Cortex of kidney (tissue), 1 donor: Measurements from ENCODE around the gene VTI1A.
"Not testable (repeated sequence)": the region's sequence is repeated elsewhere in the genome, so short reads cannot be mapped to it uniquely, and the experiment has no call there.

ENCODE experiments used
- DNase-seq: peaks from one replicate; lab custom pipeline; 2025; lab: John Stamatoyannopoulos, UW

The VTI1A gene

GRCh38 chr10:112588225-112588990 lies 141.4 kb downstream of the VTI1A start:
- DNase-seq, result no peak

DNA sequence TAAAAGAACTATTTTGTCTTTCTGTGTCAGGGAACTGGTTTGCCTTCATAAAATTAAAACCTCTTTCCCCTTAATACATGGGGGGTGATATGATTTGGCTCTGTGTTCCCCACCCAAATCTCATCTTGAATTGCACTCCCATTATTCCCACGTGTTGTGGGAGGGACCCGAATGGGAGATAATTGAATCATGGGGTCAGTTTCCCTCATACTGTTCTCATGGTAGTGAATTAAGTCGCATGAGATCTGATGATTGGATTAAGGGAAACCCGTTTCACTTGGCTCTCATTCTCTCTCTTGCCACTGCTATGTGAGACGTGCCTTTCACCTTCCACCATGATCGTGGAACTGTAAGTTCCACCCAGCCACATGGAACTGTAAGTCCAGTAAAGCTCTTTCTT lies 142.1 kb downstream of the VTI1A start:
- no peak for DNase-seq

GRCh38 chr10:112590786-112591185 lies 143.8 kb downstream of the VTI1A start:
- not testable (repeated sequence) for DNase-seq

GRCh38 chr10:112593023-112593422 lies 146.0 kb downstream of the VTI1A start:
- DNase-seq, result no peak

GRCh38 chr10:112601214-112602090 lies 154.4 kb downstream of the VTI1A start:
- DNase-seq, result no peak

GRCh38 chr10:112603062-112603461 lies 156.0 kb downstream of the VTI1A start:
- DNase-seq, result no peak

GRCh38 chr10:112605063-112605462 lies 158.0 kb downstream of the VTI1A start:
- DNase-seq, result no peak

GRCh38 chr10:112607506-112607905 lies 160.5 kb downstream of the VTI1A start:
- no peak for DNase-seq

DNA sequence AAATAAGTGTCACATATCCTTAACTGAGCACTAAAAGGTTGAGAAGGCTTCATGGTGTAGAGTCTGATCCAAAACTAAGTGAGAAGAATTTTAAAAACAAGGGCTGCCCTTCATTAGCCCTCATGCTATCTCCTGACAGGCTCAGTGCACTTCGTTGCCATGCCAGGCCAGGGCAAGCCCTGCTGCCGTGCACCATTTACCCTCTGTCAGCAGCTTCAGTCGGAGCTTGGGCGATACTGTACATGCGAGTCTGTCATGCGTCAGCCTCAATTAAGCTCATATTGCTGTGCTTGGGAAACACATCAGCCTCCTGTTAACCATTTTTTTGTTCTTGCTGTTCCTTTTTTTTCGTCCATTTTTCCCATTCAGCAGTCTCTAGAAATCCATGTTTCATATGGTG lies 166.6 kb downstream of the VTI1A start:
- no peak for DNase-seq

DNA sequence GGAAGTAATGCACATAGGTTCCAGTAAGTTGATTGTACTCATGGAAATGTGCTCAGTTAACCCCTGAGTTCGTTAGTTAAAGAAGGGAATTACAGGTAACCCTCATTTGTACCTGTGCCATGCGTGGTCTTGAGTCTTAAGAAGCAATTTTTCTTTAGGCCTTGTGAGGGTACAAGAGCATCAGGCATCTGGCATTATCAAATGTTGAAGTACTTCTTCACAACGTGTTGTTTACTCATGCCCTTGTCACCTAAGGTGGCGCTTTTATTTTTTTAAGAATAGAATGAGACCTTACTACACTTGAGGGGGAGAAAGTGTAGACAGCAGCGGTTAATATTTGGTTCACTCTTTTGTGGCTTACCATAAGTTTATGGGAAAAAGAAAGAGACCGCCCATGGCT lies 167.1 kb downstream of the VTI1A start:
- DNase-seq, result no peak

DNA sequence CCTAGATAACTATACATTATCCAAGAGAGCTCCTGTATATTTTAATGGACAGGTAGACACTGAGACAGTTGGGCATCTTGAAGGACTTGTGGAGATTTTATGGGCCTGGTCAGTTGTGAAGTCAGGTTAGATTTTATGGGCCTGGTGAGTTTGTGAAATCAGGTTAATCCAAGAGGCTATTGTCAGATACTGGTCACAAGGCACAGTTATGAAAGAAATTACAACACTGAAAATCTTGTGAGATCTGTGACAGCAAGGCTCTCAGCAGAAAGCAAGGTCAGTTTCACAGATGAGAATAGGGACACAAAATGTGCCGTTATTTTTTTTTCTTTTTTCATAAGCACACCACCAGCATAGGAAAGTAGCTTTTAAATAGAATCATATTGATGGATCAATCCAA lies 167.6 kb downstream of the VTI1A start:
- DNase-seq, result no peak

DNA sequence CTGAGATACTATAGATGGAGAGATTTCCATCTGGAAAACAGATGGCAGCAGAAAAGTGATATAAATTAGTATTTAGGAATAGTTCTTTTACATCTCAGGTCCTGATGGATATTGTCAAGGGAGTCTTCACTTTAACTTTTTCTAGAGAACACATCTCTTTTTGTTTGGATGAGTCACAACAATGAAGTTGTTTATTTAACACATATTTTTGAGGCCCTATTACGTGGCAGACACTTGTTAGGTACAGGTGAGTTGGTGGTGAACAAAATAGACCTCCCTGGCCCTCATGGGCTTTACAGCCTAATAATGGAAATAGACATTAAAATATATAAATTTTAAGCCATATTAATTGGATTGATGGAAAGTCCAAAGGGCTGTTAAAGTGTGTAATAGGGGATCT lies 168.3 kb downstream of the VTI1A start:
- DNase-seq, result no peak

- DNase-seq, result no peak
Measured at GRCh38 chr10:112616647-112617046, 169.6 kb downstream of the VTI1A start.

GRCh38 chr10:112618814-112619213 lies 171.8 kb downstream of the VTI1A start:
- DNase-seq, result no peak

GRCh38 chr10:112619556-112619955 lies 172.5 kb downstream of the VTI1A start:
- no peak for DNase-seq

DNA sequence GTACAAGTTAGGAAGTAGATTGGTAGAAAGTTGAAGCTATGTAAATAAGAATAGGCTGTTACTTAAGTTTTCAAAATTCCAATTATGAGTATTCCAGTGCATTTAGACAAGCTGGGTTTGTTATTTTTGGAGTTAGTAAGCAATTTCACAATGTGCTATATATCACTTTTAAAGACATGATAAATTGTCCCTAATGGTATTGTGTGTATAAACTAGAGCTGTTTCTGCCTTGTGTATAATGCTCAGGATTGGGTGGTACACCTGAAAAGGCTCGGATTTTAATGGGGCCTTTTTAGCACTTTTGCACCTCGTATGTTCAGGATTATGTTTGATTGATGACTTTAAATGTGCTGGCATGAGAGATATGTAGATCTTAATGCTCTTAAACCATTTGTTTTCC lies 175.8 kb downstream of the VTI1A start:
- DNase-seq, result no peak

- DNase-seq, result no peak
Measured at GRCh38 chr10:112624546-112625048, 177.6 kb downstream of the VTI1A start.

- DNase-seq, result no peak
Measured at GRCh38 chr10:112628951-112629609, 182.1 kb downstream of the VTI1A start.

- no peak for DNase-seq
Measured at GRCh38 chr10:112631501-112632400, 184.7 kb downstream of the VTI1A start.

- DNase-seq, result no peak
Measured at GRCh38 chr10:112634096-112634830, 187.2 kb downstream of the VTI1A start.

- DNase-seq, result no peak
Measured at GRCh38 chr10:112637901-112638300, 190.9 kb downstream of the VTI1A start.
